GM23338 (cell line): Measurements from ENCODE around the gene PGLYRP1. TPM values are rescaled to one million over a fixed set of nuclear protein-coding genes. Genes with fewer than 3 reads are reported as not detected.

Source experiments
- EZH2 ChIP-seq: fragments of 200-600 bp; sonication (generic); IDR thresholded peaks from one replicate; pipeline ENCODE4 v1.8.0; 2017; ENCODE audit warnings: antibody characterized with exemption, mild to moderate bottlenecking, low read depth; ENCODE audit not compliant: unreplicated experiment
- NANOG ChIP-seq: IDR thresholded peaks from 2 replicates; pipeline ENCODE4 v1.6.1; 2016; ENCODE audit warnings: antibody characterized with exemption, borderline replicate concordance
- ZNF331 ChIP-seq: fragments of 250-450 bp; sonication (Bioruptor Pico); IDR thresholded peaks from 2 replicates; pipeline ENCODE4 v1.5.0; 2020; ENCODE audit warnings: low read depth, mild to moderate bottlenecking, moderate library complexity
- polyA plus RNA-seq: library from polyadenylated mRNA; unstranded; fragments of >200 nt; fragmentation: Nextera tagmentation; extraction: Ambion mirVana; gene quantifications from 2 replicates; pipeline ENCODE4 v1.2.1, GENCODE V29; 2016
- total RNA-seq: library from RNA; depleted of rRNA; stranded (reverse); fragments of >200 nt; shearing (Covaris generic); gene quantifications from 2 replicates; pipeline ENCODE4 v1.2.3, GENCODE V29; 2014
- TF ChIP-seq, protein P1 (sequence below): fragments of 250-450 bp; sonication (Bioruptor Pico); IDR thresholded peaks from 2 replicates; pipeline ENCODE4 v1.5.0; 2020; ENCODE audit warnings: mild to moderate bottlenecking, moderate library complexity
- TF ChIP-seq, protein P2 (sequence below): IDR thresholded peaks from one replicate; pipeline ENCODE4 v1.6.1; 2018; ENCODE audit warnings: antibody characterized with exemption; ENCODE audit not compliant: unreplicated experiment

Gene PGLYRP1
- total and polyA plus RNA-seq, 2 experiments from 2014 or later: not detected

DNA sequence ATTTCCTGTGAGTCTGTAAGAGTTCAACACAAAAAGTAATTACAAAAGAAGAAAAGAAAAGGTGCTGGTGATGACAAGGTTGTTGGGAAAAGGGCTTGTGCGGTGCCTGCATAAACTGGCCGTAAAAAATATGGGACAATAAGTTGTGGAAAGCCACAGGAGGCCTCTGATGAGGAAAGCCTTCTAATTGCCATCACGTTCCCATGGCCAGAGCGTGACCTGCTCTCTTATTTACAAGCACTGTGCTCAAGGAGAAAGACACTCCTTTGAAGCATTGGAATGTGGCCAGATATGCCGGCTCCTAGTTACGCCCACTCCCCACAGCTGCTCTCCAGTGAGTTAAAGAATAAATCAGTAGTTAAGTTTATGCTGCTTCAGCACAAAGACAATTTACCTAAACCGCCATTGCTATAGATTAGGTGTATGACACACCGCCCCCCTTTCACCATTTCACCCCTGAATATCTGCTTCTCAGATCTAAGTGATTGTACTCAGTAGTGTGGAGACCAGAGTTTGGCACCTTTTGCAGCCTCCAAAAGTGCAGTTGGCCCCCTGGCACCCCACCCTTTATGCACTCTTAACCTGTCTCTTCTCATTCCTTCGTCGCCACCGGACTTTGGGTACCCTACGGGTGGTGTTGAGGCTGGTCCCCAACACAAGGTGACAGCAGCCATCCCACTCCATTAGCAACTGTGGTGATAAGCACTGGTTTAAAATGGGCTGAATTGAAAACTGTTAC lies 8.1 kb upstream of the PGLYRP1 start (continued):
- TF ChIP-seq, protein P1, sequence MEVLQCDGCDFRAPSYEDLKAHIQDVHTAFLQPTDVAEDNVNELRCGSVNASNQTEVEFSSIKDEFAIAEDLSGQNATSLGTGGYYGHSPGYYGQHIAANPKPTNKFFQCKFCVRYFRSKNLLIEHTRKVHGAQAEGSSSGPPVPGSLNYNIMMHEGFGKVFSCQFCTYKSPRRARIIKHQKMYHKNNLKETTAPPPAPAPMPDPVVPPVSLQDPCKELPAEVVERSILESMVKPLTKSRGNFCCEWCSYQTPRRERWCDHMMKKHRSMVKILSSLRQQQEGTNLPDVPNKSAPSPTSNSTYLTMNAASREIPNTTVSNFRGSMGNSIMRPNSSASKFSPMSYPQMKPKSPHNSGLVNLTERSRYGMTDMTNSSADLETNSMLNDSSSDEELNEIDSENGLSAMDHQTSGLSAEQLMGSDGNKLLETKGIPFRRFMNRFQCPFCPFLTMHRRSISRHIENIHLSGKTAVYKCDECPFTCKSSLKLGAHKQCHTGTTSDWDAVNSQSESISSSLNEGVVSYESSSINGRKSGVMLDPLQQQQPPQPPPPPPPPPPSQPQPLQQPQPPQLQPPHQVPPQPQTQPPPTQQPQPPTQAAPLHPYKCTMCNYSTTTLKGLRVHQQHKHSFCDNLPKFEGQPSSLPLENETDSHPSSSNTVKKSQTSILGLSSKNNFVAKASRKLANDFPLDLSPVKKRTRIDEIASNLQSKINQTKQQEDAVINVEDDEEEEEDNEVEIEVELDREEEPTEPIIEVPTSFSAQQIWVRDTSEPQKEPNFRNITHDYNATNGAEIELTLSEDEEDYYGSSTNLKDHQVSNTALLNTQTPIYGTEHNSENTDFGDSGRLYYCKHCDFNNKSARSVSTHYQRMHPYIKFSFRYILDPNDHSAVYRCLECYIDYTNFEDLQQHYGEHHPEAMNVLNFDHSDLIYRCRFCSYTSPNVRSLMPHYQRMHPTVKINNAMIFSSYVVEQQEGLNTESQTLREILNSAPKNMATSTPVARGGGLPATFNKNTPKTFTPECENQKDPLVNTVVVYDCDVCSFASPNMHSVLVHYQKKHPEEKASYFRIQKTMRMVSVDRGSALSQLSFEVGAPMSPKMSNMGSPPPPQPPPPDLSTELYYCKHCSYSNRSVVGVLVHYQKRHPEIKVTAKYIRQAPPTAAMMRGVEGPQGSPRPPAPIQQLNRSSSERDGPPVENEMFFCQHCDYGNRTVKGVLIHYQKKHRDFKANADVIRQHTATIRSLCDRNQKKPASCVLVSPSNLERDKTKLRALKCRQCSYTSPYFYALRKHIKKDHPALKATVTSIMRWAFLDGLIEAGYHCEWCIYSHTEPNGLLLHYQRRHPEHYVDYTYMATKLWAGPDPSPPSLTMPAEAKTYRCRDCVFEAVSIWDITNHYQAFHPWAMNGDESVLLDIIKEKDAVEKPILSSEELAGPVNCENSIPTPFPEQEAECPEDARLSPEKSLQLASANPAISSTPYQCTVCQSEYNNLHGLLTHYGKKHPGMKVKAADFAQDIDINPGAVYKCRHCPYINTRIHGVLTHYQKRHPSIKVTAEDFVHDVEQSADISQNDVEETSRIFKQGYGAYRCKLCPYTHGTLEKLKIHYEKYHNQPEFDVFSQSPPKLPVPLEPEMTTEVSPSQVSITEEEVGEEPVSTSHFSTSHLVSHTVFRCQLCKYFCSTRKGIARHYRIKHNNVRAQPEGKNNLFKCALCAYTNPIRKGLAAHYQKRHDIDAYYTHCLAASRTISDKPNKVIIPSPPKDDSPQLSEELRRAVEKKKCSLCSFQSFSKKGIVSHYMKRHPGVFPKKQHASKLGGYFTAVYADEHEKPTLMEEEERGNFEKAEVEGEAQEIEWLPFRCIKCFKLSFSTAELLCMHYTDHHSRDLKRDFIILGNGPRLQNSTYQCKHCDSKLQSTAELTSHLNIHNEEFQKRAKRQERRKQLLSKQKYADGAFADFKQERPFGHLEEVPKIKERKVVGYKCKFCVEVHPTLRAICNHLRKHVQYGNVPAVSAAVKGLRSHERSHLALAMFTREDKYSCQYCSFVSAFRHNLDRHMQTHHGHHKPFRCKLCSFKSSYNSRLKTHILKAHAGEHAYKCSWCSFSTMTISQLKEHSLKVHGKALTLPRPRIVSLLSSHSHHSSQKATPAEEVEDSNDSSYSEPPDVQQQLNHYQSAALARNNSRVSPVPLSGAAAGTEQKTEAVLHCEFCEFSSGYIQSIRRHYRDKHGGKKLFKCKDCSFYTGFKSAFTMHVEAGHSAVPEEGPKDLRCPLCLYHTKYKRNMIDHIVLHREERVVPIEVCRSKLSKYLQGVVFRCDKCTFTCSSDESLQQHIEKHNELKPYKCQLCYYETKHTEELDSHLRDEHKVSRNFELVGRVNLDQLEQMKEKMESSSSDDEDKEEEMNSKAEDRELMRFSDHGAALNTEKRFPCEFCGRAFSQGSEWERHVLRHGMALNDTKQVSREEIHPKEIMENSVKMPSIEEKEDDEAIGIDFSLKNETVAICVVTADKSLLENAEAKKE (CRISPR knock-in tag): no peak
- TF ChIP-seq EZH2: no peak
- TF ChIP-seq, protein P2, sequence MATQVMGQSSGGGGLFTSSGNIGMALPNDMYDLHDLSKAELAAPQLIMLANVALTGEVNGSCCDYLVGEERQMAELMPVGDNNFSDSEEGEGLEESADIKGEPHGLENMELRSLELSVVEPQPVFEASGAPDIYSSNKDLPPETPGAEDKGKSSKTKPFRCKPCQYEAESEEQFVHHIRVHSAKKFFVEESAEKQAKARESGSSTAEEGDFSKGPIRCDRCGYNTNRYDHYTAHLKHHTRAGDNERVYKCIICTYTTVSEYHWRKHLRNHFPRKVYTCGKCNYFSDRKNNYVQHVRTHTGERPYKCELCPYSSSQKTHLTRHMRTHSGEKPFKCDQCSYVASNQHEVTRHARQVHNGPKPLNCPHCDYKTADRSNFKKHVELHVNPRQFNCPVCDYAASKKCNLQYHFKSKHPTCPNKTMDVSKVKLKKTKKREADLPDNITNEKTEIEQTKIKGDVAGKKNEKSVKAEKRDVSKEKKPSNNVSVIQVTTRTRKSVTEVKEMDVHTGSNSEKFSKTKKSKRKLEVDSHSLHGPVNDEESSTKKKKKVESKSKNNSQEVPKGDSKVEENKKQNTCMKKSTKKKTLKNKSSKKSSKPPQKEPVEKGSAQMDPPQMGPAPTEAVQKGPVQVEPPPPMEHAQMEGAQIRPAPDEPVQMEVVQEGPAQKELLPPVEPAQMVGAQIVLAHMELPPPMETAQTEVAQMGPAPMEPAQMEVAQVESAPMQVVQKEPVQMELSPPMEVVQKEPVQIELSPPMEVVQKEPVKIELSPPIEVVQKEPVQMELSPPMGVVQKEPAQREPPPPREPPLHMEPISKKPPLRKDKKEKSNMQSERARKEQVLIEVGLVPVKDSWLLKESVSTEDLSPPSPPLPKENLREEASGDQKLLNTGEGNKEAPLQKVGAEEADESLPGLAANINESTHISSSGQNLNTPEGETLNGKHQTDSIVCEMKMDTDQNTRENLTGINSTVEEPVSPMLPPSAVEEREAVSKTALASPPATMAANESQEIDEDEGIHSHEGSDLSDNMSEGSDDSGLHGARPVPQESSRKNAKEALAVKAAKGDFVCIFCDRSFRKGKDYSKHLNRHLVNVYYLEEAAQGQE: no peak
- no peak for TF ChIP-seq ZNF331 (CRISPR knock-in tag)
- no peak for TF ChIP-seq NANOG
